A549 (cell line): ENCODE data around the gene CCDC121. TPM values are rescaled to one million over a fixed set of nuclear protein-coding genes. Genes with fewer than 3 reads are reported as not detected.

ENCODE experiments used
- ATAC-seq, 2 experiments: fragments of 200-7000 bp in 1 of 2; fragments of >200 bp in 1 of 2; cut with Nextera tagmentation in 1 of 2; cut with Tn5 transposase in 1 of 2; 3 replicates each; pipeline versions ENCODE4 v1.8.0 to v1.9.1; 2018 to 2020; ENCODE audit warnings: mild to moderate bottlenecking in 1 of 2, moderate library complexity in 1 of 2
- CTCF ChIA-PET: fragments of 300-600 bp; sonication (Branson Sonifier 250); formaldehyde crosslinking; extraction: SDS; loops from one replicate; lab custom pipeline; 2021; ENCODE audit warnings: antibody characterized with exemption, inconsistent platforms; lab: Yijun Ruan, JAX
- POLR2A ChIA-PET: fragments of 350-600 bp; formaldehyde crosslinking; extraction: SDS; loops from one replicate; lab custom pipeline; 2021; ENCODE audit warnings: antibody characterized with exemption, inconsistent platforms; lab: Yijun Ruan, JAX
- DNase-seq, 2 experiments: peaks; one replicate each; pipeline versions ENCODE4 v3.0.0 to v3.0.0-alpha.2; 2011 to 2016; ENCODE audit warnings: low read depth in 1 of 2, low spot score in 1 of 2
- FAIRE-seq: peaks from 2 replicates; lab custom pipeline; 2011; peaks lifted over from hg19 to GRCh38; lab: Jason Lieb, UNC
- H3K27ac ChIP-seq, 2 experiments: fragments of >200 bp; sonication (Bioruptor Twin); formaldehyde crosslinking; 3 replicates each; pipeline ENCODE4 v1.5.1; 2016 to 2017
- H3K4me1 ChIP-seq: fragments of >200 bp; sonication (Bioruptor Twin); formaldehyde crosslinking; 3 replicates; pipeline ENCODE4 v1.6.1; 2016
- H3K4me2 ChIP-seq: fragments of >200 bp; sonication (Bioruptor Twin); formaldehyde crosslinking; 3 replicates; pipeline ENCODE4 v1.6.1; 2016
- H3K4me3 ChIP-seq: fragments of >200 bp; sonication (Bioruptor Twin); formaldehyde crosslinking; 3 replicates; pipeline ENCODE4 v1.5.1; 2016
- H3K9me3 ChIP-seq: fragments of >200 bp; sonication (Bioruptor Twin); formaldehyde crosslinking; 3 replicates; pipeline ENCODE4 v1.6.1; 2016
- BCL3 ChIP-seq: fragments of >200 bp; sonication (Bioruptor Twin); formaldehyde crosslinking; IDR thresholded peaks from 3 replicates; pipeline ENCODE4 v1.6.1; 2016
- CBX2 ChIP-seq: fragments of 200-600 bp; sonication (generic); IDR thresholded peaks from 2 replicates; pipeline ENCODE4 v1.6.1; 2016; ENCODE audit warnings: low read depth, mild to moderate bottlenecking, borderline replicate concordance
- ESRRA ChIP-seq: fragments of 150-350 bp; IDR thresholded peaks from 2 replicates; pipeline ENCODE4 v1.6.1; 2014; ENCODE audit warnings: mild to moderate bottlenecking, low read length, borderline replicate concordance
- FOXS1 ChIP-seq: fragments of 250-450 bp; sonication (Bioruptor Pico); IDR thresholded peaks from 2 replicates; pipeline ENCODE4 v1.5.0; 2020; ENCODE audit warnings: mild to moderate bottlenecking, moderate library complexity
- GATA3 ChIP-seq: IDR thresholded peaks from 2 replicates; pipeline ENCODE4 v1.6.1; 2012; ENCODE audit warnings: borderline replicate concordance
- HMGXB4 ChIP-seq: fragments of 250-450 bp; sonication (Bioruptor Pico); IDR thresholded peaks from 2 replicates; pipeline ENCODE4 v1.5.0; 2021; ENCODE audit warnings: mild to moderate bottlenecking, moderate library complexity, borderline replicate concordance
- HOXB5 ChIP-seq: fragments of 250-450 bp; sonication (Bioruptor Pico); IDR thresholded peaks from 2 replicates; pipeline ENCODE4 v1.5.0; 2020; ENCODE audit warnings: mild to moderate bottlenecking, moderate library complexity
- JUN ChIP-seq, 2 experiments: fragments of >200 bp; sonication (Bioruptor Twin); formaldehyde crosslinking; IDR thresholded peaks; 2 replicates in 1 of 2; 3 replicates in 1 of 2; pipeline ENCODE4 v1.6.1; 2016 to 2017
- MAFK ChIP-seq: fragments of 450-650 bp; IDR thresholded peaks from 2 replicates; pipeline ENCODE4 v1.6.1; 2014; ENCODE audit not compliant: partially characterized antibody
- MAZ ChIP-seq: fragments of 150-350 bp; IDR thresholded peaks from 2 replicates; pipeline ENCODE4 v1.6.1; 2014; ENCODE audit warnings: antibody characterized with exemption, low read depth, low read length, borderline replicate concordance
- MYC ChIP-seq: IDR thresholded peaks from 2 replicates; pipeline ENCODE4 v1.6.1; 2012; ENCODE audit warnings: mild to moderate bottlenecking, inconsistent platforms, low read length, improper control_type of control experiment, borderline replicate concordance
- NFE2L2 ChIP-seq: fragments of 150-350 bp; conservative IDR thresholded peaks from 2 replicates; pipeline ENCODE4 v1.6.1; 2014; ENCODE audit warnings: low read length
- NPAS2 ChIP-seq: fragments of 250-450 bp; sonication (Bioruptor Pico); IDR thresholded peaks from 2 replicates; pipeline ENCODE4 v1.8.0; 2022; ENCODE audit warnings: mild to moderate bottlenecking, moderate library complexity, borderline replicate concordance
- PBX3 ChIP-seq: IDR thresholded peaks from 2 replicates; pipeline ENCODE4 v1.6.1; 2012
- POLR2A ChIP-seq: IDR thresholded peaks from 2 replicates; pipeline ENCODE4 v1.6.1; 2012; ENCODE audit warnings: mild to moderate bottlenecking, low read length
- POLR2AphosphoS2 ChIP-seq: conservative IDR thresholded peaks from 2 replicates; pipeline ENCODE4 v1.6.1; 2012; ENCODE audit warnings: low read length, improper control_type of control experiment, inconsistent platforms
- RAD21 ChIP-seq, 2 experiments: fragments of >200 bp in 1 of 2; sonication (Bioruptor Twin) in 1 of 2; formaldehyde crosslinking in 1 of 2; IDR thresholded peaks in 1 of 2; conservative IDR thresholded peaks in 1 of 2; 2 replicates in 1 of 2; 3 replicates in 1 of 2; pipeline ENCODE4 v1.6.1; 2012 to 2018; ENCODE audit warnings: inconsistent platforms in 1 of 2
- RCOR1 ChIP-seq: fragments of 150-350 bp; IDR thresholded peaks from 2 replicates; pipeline ENCODE4 v1.6.1; 2014; ENCODE audit warnings: antibody characterized with exemption, low read length, low read depth
- SREBF2 ChIP-seq: fragments of 450-650 bp; IDR thresholded peaks from 2 replicates; pipeline ENCODE4 v1.6.1; 2014; ENCODE audit warnings: mild to moderate bottlenecking, moderate library complexity
- ZSCAN20 ChIP-seq: fragments of 250-450 bp; sonication (Bioruptor Pico); IDR thresholded peaks from 2 replicates; pipeline ENCODE4 v1.8.0; 2022; ENCODE audit warnings: mild to moderate bottlenecking, moderate library complexity
- WGBS: methylation state at CpG from one replicate; pipeline ENCODE4 v1.1.6; 2017; ENCODE audit errors: missing lambda C conversion rate; 5-methylcytosine and 5-hydroxymethylcytosine counted together
- polyA plus RNA-seq, 4 experiments: library from polyadenylated mRNA; depleted of rRNA in 3 of 4; stranded (reverse); fragments of >200 nt; fragmentation: RNase III in 1 of 4; extraction: RNeasy Plus Mini Kit Qiagen cat#74134 plus additional on column Dnase treatment in 1 of 4; gene quantifications; 2 replicates in 3 of 4; 3 replicates in 1 of 4; pipeline ENCODE4 v1.2.3, GENCODE V29; 2011 to 2017

The CCDC121 gene
- polyA plus RNA-seq, 2 of the 4 experiments (the other 2 are of a cell fraction): 5.2 to 7.8 TPM

GRCh38 chr2:27652790-27653189, 24.0 kb upstream of the CCDC121 start:
- no peak for DNase-seq
- Histone ChIP-seq H3K4me2 (no peak overlapping the region), H3K9me3 (no peaks in the 10 kb centered on the region), H3K4me3 (no peak overlapping the region), H3K4me1 (peaks cover 6% of the 10 kb centered on the region; the same call in 2 of the 3 replicates)
- POLR2A ChIA-PET: interaction anchor here (0.9 kb wide), 1 partner anchor 24 kb away, joined by 3 read pairs; the partner anchor contains the start of gene GPN1
- TF ChIP-seq FOXS1 (CRISPR knock-in tag) (no peak), NFE2L2 (no peak), ESRRA (no peak), RCOR1 (no peak), MAFK (no peak)
- TF ChIP-seq, all 56 proteins: peak for 0
- no peak for ATAC-seq
- CTCF ChIA-PET: interaction anchor here (1.0 to 3.9 kb wide), 2 partner anchors 30 kb away, joined by 3 to 26 read pairs; no protein-coding TSS in a partner anchor
- whole genome bisulfite sequencing: 91% methylated on average over 1 of the region's 1 CpG
- H3K27ac ChIP-seq: no peak overlapping the region
- no peak for FAIRE-seq

GRCh38 chr2:27652341-27652740, 23.5 kb upstream of the CCDC121 start:
- no peak for ATAC-seq
- no peak for FAIRE-seq
- TF ChIP-seq CBX2 (no peak), MAZ (no peak), PBX3 (no peak), NPAS2 (CRISPR knock-in tag) (no peak), HMGXB4 (CRISPR knock-in tag) (no peak), HOXB5 (CRISPR knock-in tag) (no peak), GATA3 (no peak), POLR2A (no peak), SREBF2 (no peak), FOXS1 (CRISPR knock-in tag) (no peak)
- no peak overlapping the region for H3K4me3 ChIP-seq
- H3K27ac ChIP-seq: no peak overlapping the region
- POLR2A ChIA-PET: no interaction called here
- no peaks in the 10 kb centered on the region for H3K9me3 ChIP-seq
- H3K4me1 ChIP-seq: peaks cover 6% of the 10 kb centered on the region; the same call in 2 of the 3 replicates
- H3K4me2 ChIP-seq: no peak overlapping the region
- DNase-seq: no peak
- CTCF ChIA-PET: interaction anchor here (1.0 kb wide), 1 partner anchor 31 kb away, joined by 3 read pairs; no protein-coding TSS in a partner anchor

- POLR2A ChIA-PET: no interaction called here
- 71% methylated on average over 4 of the region's 4 CpGs for WGBS
- no peak for TF ChIP-seq MAFK
- TF ChIP-seq NPAS2 (CRISPR knock-in tag): no peak
- TF ChIP-seq ZSCAN20 (CRISPR knock-in tag): no peak
- no peak for TF ChIP-seq BCL3
- TF ChIP-seq MYC: no peak
- TF ChIP-seq RAD21 (conservative IDR thresholded peaks at IDR 0.05 in 1 of 2, IDR thresholded peaks at IDR 0.05 in 1 of 2): no peak
- no peak for TF ChIP-seq HOXB5 (CRISPR knock-in tag)
- TF ChIP-seq JUN (IDR thresholded peaks at IDR 0.05): no peak
- no peak for TF ChIP-seq POLR2AphosphoS2
- TF ChIP-seq, all 56 proteins: peak for 0
- CTCF ChIA-PET: interaction anchor here (1.3 to 5.0 kb wide), 2 partner anchors 18 to 32 kb away, joined by 3 to 36 read pairs; no protein-coding TSS in a partner anchor
- Histone ChIP-seq H3K4me1 (peaks cover 6% of the 10 kb centered on the region; the same call in 2 of the 3 replicates), H3K4me2 (no peak overlapping the region), H3K9me3 (no peaks in the 10 kb centered on the region), H3K27ac (no peak overlapping the region), H3K4me3 (no peak overlapping the region)
- no peak for DNase-seq
- no peak for ATAC-seq
- no peak for FAIRE-seq
These were observed 22.2 kb upstream of the CCDC121 start for GRCh38 chr2:27651056-27651455.
